ENCODE results near the gene CCR6. TPM values are rescaled to one million over a fixed set of nuclear protein-coding genes. Genes with fewer than 3 reads are reported as not detected.
"Not testable (repeated sequence)": the region's sequence is repeated elsewhere in the genome, so short reads cannot be mapped to it uniquely, and the experiment has no call there.

CCR6 gene
- total and polyA plus RNA-seq, 8 donors = 0.10 to 0.71 TPM; not detected in 6

GRCh38 chr6:167161851-167162467 lies 39.1 kb downstream of the CCR6 start:
- Histone ChIP-seq H3K4me1 (no peaks in the 10 kb centered on the region), H3K9me3 (no peaks in the 10 kb centered on the region), H3K36me3 (no peaks in the 10 kb centered on the region), H3K4me3 (no peak overlapping the region), H3K27ac (no peak overlapping the region), H3K27me3 (peaks cover 0 to 6% of the 10 kb centered on the region in 2 donors)
- intact Hi-C loops (cut with DNase I) = no loop called here
- ATAC-seq = no peak
- DNase-seq = no peak
- TF ChIP-seq CTCF (IDR thresholded peaks at IDR 0.05) = no peak

GRCh38 chr6:167162591-167162990 lies 39.7 kb downstream of the CCR6 start:
- DNase-seq (no peak), ATAC-seq (no peak)
- Histone ChIP-seq H3K9me3 (no peaks in the 10 kb centered on the region), H3K27me3 (no peaks in the 10 kb centered on the region), H3K36me3 (no peaks in the 10 kb centered on the region), H3K4me1 (no peaks in the 10 kb centered on the region), H3K4me3 (no peak overlapping the region), H3K27ac (no peak overlapping the region)
- TF ChIP-seq CTCF (IDR thresholded peaks at IDR 0.05) = no peak
- intact Hi-C loops (cut with DNase I) = no loop called here

GRCh38 chr6:167163476-167164011 lies 40.6 kb downstream of the CCR6 start:
- no peaks in the 10 kb centered on the region for H3K9me3 ChIP-seq
- no peak overlapping the region for H3K4me3 ChIP-seq
- H3K27ac ChIP-seq = no peak overlapping the region
- H3K4me1 ChIP-seq = no peaks in the 10 kb centered on the region
- no peaks in the 10 kb centered on the region for H3K27me3 ChIP-seq
- TF ChIP-seq CTCF (IDR thresholded peaks at IDR 0.05) = no peak
- H3K36me3 ChIP-seq = no peaks in the 10 kb centered on the region
- ATAC-seq (no peak), DNase-seq (no peak)
- intact Hi-C loops (cut with DNase I) = no loop called here

- H3K27ac ChIP-seq = no peak overlapping the region
- intact Hi-C loops (cut with DNase I) = no loop called here
- H3K4me1 ChIP-seq = no peaks in the 10 kb centered on the region
- no peaks in the 10 kb centered on the region for H3K9me3 ChIP-seq
- H3K36me3 ChIP-seq = no peaks in the 10 kb centered on the region
- H3K27me3 ChIP-seq = no peaks in the 10 kb centered on the region
- no peak overlapping the region for H3K4me3 ChIP-seq
- no peak for ATAC-seq
- TF ChIP-seq CTCF (IDR thresholded peaks at IDR 0.05) = no peak
- no peak for DNase-seq
These were observed 41.4 kb downstream of the CCR6 start for GRCh38 chr6:167164261-167164660.

- Histone ChIP-seq H3K9me3 (no peaks in the 10 kb centered on the region), H3K4me3 (no peak overlapping the region), H3K27ac (no peak overlapping the region), H3K36me3 (no peaks in the 10 kb centered on the region), H3K27me3 (no peaks in the 10 kb centered on the region), H3K4me1 (no peaks in the 10 kb centered on the region)
- DNase-seq (no peak), ATAC-seq (no peak)
- intact Hi-C loops (cut with DNase I) = no loop called here
- no peak for TF ChIP-seq CTCF (IDR thresholded peaks at IDR 0.05)
These were observed 43.1 kb downstream of the CCR6 start for GRCh38 chr6:167165858-167166471.

GRCh38 chr6:167167699-167168098 lies 44.8 kb downstream of the CCR6 start:
- not testable (repeated sequence) for ATAC-seq

GRCh38 chr6:167168296-167168695 lies 45.4 kb downstream of the CCR6 start:
- H3K27ac ChIP-seq; DNase-seq; ATAC-seq; H3K36me3 ChIP-seq; H3K4me3 ChIP-seq; H3K9me3 ChIP-seq; H3K4me1 ChIP-seq; intact Hi-C loops (cut with DNase I): not testable (repeated sequence)
- H3K27me3 ChIP-seq = peaks cover 0 to 15% of the 10 kb centered on the region in 2 donors

More at GRCh38 chr6:167167699-167168098, 44.8 kb downstream of the CCR6 start:
- H3K27me3 ChIP-seq; intact Hi-C loops (cut with DNase I); H3K36me3 ChIP-seq; H3K4me3 ChIP-seq; H3K9me3 ChIP-seq; H3K27ac ChIP-seq; H3K4me1 ChIP-seq; DNase-seq: not testable (repeated sequence)

- H3K27ac ChIP-seq; H3K9me3 ChIP-seq; intact Hi-C loops (cut with DNase I); DNase-seq; H3K36me3 ChIP-seq; ATAC-seq; H3K4me1 ChIP-seq; H3K4me3 ChIP-seq: not testable (repeated sequence)
- H3K27me3 ChIP-seq = peaks cover 0 to 15% of the 10 kb centered on the region in 2 donors
These were observed 47.0 kb downstream of the CCR6 start for GRCh38 chr6:167169867-167170266.

All from left lung (tissue), 10 donors.